PC-9 (cell line): ENCODE measurements around the gene CACNA2D4.

Experiments
- CTCF ChIP-seq: fragments of 200-600 bp; sonication (generic); conservative IDR thresholded peaks from 2 replicates; pipeline ENCODE4 v1.6.1; 2017; ENCODE audit warnings: mixed run types, antibody characterized with exemption, mild to moderate bottlenecking, moderate library complexity
- EZH2 ChIP-seq: fragments of 200-600 bp; sonication (generic); IDR thresholded peaks from 2 replicates; pipeline ENCODE4 v1.8.0; 2017; ENCODE audit warnings: antibody characterized with exemption, low read depth

- TF ChIP-seq CTCF = no peak
- no peak for TF ChIP-seq EZH2
Measured at GRCh38 chr12:1877169-1877878, 41.1 kb downstream of the CACNA2D4 start.
